Osteoblast (primary cell): Measurements from ENCODE around the gene ADGRG6. TPM values are rescaled to one million over a fixed set of nuclear protein-coding genes. Genes with fewer than 3 reads are reported as not detected.
A peak's percentile ranks its signal among the peaks of the same experiment; 100 is the strongest.

Experiments used
- DNase-seq: peaks from one replicate; pipeline ENCODE4 v3.0.0; 2011; ENCODE audit warnings: low spot score, mixed read lengths; ENCODE audit not compliant: insufficient read length; ENCODE audit errors: missing footprints
- H2AFZ ChIP-seq: 2 replicates; pipeline ENCODE4 v1.6.0; 2011; ENCODE audit warnings: mild to moderate bottlenecking, low read length
- H3K27ac ChIP-seq: 2 replicates; pipeline ENCODE4 v1.5.1; 2011; ENCODE audit warnings: mild to moderate bottlenecking, low read depth, low read length, moderate library complexity
- H3K27me3 ChIP-seq: 2 replicates; pipeline ENCODE4 v1.6.0; 2012; ENCODE audit warnings: mild to moderate bottlenecking, control low read depth, inconsistent platforms, low read length, moderate library complexity; ENCODE audit not compliant: insufficient read depth
- H3K36me3 ChIP-seq: 2 replicates; pipeline ENCODE4 v1.5.1; 2011; ENCODE audit warnings: mild to moderate bottlenecking, low read length, control low read depth, moderate library complexity; ENCODE audit not compliant: insufficient read depth
- H3K4me1 ChIP-seq: 2 replicates; pipeline ENCODE4 v1.5.1; 2011; ENCODE audit warnings: mild to moderate bottlenecking, low read length, control low read depth, moderate library complexity; ENCODE audit not compliant: insufficient read depth
- H3K4me2 ChIP-seq: 2 replicates; pipeline ENCODE4 v1.6.0; 2011; ENCODE audit warnings: mild to moderate bottlenecking, low read length; ENCODE audit not compliant: insufficient read depth
- H3K4me3 ChIP-seq: fragments of 200-600 bp; sonication (generic); 3 replicates; pipeline ENCODE4 v1.5.1; 2012; ENCODE audit warnings: mild to moderate bottlenecking, low read length, inconsistent platforms; ENCODE audit not compliant: insufficient read depth
- H3K79me2 ChIP-seq: 2 replicates; pipeline ENCODE4 v1.6.0; 2012; ENCODE audit warnings: mild to moderate bottlenecking, low read length, control low read depth, inconsistent platforms; ENCODE audit not compliant: insufficient read depth
- H3K9me3 ChIP-seq: 2 replicates; pipeline ENCODE4 v1.5.1; 2011; ENCODE audit warnings: low read depth, low read length, control low read depth
- H4K20me1 ChIP-seq: 2 replicates; pipeline ENCODE4 v1.6.0; 2012; ENCODE audit warnings: mild to moderate bottlenecking, low read length, control low read depth; ENCODE audit not compliant: insufficient read depth
- total RNA-seq: library from RNA; depleted of rRNA; stranded (reverse); fragments of >200 nt; gene quantifications from 2 replicates; pipeline ENCODE4 v1.2.3, GENCODE V29; 2012
- TF ChIP-seq, protein P1 (sequence below): IDR thresholded peaks from 2 replicates; pipeline ENCODE4 v1.5.1; 2011; ENCODE audit warnings: mild to moderate bottlenecking, low read depth, low read length, moderate library complexity; ENCODE audit errors: extremely low read depth

ADGRG6 gene
- total RNA-seq, 1 donor: 0.36 TPM

DNA sequence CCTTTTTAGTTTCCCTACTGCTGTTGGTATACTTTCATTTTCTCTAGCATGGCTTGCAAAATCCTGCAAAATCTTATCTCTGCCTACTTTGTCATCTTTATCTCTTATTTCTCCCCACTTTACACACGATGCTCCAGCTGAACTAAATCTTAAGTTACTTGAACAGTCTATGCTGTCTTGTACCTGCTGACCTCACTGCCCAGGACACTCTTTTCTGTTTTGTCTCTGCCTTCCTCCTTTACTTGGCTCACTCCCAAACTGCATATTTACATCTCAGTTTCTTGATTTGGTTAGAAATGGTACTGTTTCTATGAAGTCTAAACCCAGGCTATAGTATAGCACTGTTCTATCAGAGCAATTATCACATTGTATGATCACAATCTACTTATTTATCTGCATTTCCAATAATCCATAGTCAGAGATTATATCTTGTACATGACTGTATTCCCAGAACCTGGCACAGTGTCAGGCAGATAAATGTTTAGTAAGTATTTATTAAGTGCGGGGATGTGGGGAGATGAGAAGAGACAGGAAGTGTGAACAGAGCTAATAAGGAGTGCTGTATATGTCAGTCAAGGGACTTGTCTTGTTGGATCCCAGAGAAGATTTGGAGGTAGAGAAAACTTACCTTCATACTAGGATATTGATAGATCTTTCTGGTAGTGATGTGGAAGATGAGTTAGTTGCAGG, 57.6 kb downstream of the ADGRG6 start:
- H3K27ac ChIP-seq: no peak overlapping the region
- H3K36me3 ChIP-seq: no peaks in the 10 kb centered on the region
- no peaks in the 10 kb centered on the region for H3K9me3 ChIP-seq
- no peaks in the 10 kb centered on the region for H3K27me3 ChIP-seq
- peaks cover 11% of the 10 kb centered on the region for H3K4me1 ChIP-seq
- DNase-seq: no peak
- no peak overlapping the region for H3K4me2 ChIP-seq
- H3K79me2 ChIP-seq: no peaks in the 10 kb centered on the region
- TF ChIP-seq, protein P1, sequence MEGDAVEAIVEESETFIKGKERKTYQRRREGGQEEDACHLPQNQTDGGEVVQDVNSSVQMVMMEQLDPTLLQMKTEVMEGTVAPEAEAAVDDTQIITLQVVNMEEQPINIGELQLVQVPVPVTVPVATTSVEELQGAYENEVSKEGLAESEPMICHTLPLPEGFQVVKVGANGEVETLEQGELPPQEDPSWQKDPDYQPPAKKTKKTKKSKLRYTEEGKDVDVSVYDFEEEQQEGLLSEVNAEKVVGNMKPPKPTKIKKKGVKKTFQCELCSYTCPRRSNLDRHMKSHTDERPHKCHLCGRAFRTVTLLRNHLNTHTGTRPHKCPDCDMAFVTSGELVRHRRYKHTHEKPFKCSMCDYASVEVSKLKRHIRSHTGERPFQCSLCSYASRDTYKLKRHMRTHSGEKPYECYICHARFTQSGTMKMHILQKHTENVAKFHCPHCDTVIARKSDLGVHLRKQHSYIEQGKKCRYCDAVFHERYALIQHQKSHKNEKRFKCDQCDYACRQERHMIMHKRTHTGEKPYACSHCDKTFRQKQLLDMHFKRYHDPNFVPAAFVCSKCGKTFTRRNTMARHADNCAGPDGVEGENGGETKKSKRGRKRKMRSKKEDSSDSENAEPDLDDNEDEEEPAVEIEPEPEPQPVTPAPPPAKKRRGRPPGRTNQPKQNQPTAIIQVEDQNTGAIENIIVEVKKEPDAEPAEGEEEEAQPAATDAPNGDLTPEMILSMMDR: no peak
- H4K20me1 ChIP-seq: no peaks in the 10 kb centered on the region
- H2AFZ ChIP-seq: no peak overlapping the region
- H3K4me3 ChIP-seq: no peak overlapping the region

DNA sequence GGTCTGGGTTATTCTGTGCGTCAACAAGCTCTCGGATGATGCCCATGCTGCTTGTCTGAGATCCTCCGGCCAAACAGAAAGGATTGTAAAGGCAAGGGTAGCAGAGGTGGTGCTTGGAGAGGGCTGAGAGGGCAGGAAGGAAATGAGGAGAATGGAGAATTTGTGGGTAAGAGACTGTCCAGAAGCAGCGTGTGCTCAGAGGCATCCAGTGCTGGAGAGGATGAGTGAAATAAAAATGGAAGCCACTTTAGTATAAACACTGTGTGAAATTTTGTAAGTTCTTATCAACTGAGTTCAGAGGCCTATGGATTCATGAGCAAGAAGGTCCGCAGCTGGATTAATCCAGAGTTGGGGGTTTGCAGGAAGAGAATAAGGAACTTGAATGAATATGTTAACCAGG, 59.5 kb downstream of the ADGRG6 start:
- Histone ChIP-seq H3K4me1 (peaks cover 11% of the 10 kb centered on the region), H3K9me3 (no peaks in the 10 kb centered on the region), H3K4me3 (no peak overlapping the region), H2AFZ (no peak overlapping the region), H4K20me1 (no peaks in the 10 kb centered on the region), H3K4me2 (no peak overlapping the region), H3K79me2 (no peaks in the 10 kb centered on the region), H3K36me3 (no peaks in the 10 kb centered on the region), H3K27ac (peak overlapping the region; percentile 11), H3K27me3 (no peaks in the 10 kb centered on the region)
- TF ChIP-seq, protein P1: no peak
- DNase-seq: no peak

DNA sequence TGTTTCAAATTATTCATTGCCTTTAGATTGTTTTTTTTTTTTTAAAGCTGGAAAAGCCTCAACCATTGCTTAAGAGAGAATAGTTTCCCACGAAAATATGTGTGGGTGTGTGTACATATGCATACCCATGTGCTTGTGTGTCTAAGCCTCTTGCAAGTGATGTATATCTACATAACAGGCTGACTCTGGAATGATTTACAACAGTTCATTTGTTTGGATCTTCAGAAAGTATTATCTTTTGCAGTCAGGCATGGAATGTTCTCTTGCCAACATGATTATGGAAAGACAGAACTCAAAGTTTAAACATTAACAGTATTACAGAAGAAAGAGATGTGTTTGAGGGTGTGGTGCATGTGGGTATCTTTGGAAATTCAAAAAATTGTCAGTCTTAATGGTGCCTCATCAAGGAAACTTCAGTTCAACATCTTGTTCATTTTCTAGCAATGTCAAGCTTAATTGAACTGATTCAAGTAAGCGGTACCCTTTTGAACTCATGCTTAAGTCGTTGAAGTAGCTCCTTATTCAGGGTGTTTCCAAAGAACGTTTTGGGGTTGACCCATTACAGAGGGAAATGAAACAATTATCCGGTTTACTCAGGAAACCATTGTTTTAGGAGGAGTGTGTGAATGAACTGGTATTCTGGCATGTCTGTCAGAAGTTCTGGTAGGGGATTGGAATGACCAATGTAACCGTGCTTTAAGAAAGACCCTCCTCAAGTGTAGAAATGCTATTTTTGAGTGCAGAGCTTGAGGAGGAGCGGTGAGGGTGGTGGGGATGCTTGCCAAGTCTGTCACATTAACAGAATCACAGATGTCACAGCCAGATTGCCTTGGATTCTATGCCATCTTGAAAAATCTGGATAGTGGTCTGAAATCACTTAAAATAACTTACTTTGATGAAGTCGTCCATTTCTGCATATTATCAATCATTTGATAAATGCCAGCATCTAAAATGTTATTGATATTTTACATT, 60.3 kb downstream of the ADGRG6 start:
- H2AFZ ChIP-seq: no peak overlapping the region
- H3K27me3 ChIP-seq: no peaks in the 10 kb centered on the region
- TF ChIP-seq, protein P1: no peak
- no peaks in the 10 kb centered on the region for H3K9me3 ChIP-seq
- no peak overlapping the region for H3K4me3 ChIP-seq
- no peaks in the 10 kb centered on the region for H3K79me2 ChIP-seq
- no peaks in the 10 kb centered on the region for H4K20me1 ChIP-seq
- no peaks in the 10 kb centered on the region for H3K36me3 ChIP-seq
- DNase-seq: peak; percentile 57
- no peak overlapping the region for H3K4me2 ChIP-seq
- peak overlapping the region; percentile 19 for H3K27ac ChIP-seq
- H3K4me1 ChIP-seq: peaks cover 11% of the 10 kb centered on the region

DNA sequence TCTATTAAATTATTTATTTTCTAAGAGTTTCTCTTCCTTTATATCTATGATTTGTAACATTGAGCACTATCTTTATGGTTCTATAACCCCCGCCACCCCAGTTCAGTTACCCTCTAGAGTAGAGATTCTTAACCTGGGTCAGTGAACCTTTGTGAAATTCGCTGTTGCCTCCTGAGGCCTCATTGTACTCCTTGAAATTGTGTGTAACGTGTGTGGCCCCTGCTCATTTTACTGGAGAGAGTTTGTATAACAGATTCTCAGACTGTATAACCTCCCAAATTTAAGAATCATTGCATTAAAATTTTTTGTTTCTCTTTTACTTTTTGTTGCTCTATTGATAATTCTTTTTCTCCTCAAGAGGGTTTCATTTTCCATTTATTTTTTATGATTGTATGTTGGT, 65.3 kb downstream of the ADGRG6 start:
- no peaks in the 10 kb centered on the region for H3K79me2 ChIP-seq

More for the DNA sequence above, 65.3 kb downstream of the ADGRG6 start:
- Histone ChIP-seq H3K27ac (no peak overlapping the region), H3K36me3 (no peaks in the 10 kb centered on the region), H2AFZ (peak overlapping the region; percentile 63), H3K4me2 (peak overlapping the region; percentile 51), H3K27me3 (no peaks in the 10 kb centered on the region), H3K4me1 (peaks cover 5% of the 10 kb centered on the region), H3K4me3 (no peak overlapping the region), H4K20me1 (no peaks in the 10 kb centered on the region), H3K9me3 (no peaks in the 10 kb centered on the region)
- TF ChIP-seq, protein P1: no peak
- DNase-seq: no peak
